NCI-H774 (cell line): Measurements from ENCODE around the gene KRTAP19-4.
"Not testable (repeated sequence)": the region's sequence is repeated elsewhere in the genome, so short reads cannot be mapped to it uniquely, and the experiment has no call there.

Experiments
- DNase-seq: peaks from one replicate; lab custom pipeline; 2025; lab: John Stamatoyannopoulos, UW

The KRTAP19-4 gene

GRCh38 chr21:30497065-30497464 lies at the start of gene KRTAP19-4:
KRTAP19-4 (minus strand) TSS chr21:30497165; CDS start chr21:30497110, 55 bp downstream.
- no peak for DNase-seq

- DNase-seq = no peak
Observed at GRCh38 chr21:30541764-30542163, 44.8 kb upstream of the KRTAP19-4 start, which contains the start of gene KRTAP19-6. KRTAP19-6 (minus strand) TSS chr21:30541864; CDS start chr21:30541833, 31 bp downstream.

- no peak for DNase-seq
Observed at GRCh38 chr21:30518876-30519275, 21.9 kb upstream of the KRTAP19-4 start.

GRCh38 chr21:30515681-30516080 lies 18.7 kb upstream of the KRTAP19-4 start:
- no peak for DNase-seq

- not testable (repeated sequence) for DNase-seq
Observed at GRCh38 chr21:30505621-30506205, 8.7 kb upstream of the KRTAP19-4 start.

GRCh38 chr21:30502041-30502440 lies 5.1 kb upstream of the KRTAP19-4 start, which contains the start of gene KRTAP19-5:
KRTAP19-5 (minus strand) TSS chr21:30502141; CDS start chr21:30502090, 51 bp downstream.
- DNase-seq = no peak

GRCh38 chr21:30491963-30492428 lies 5.0 kb downstream of the KRTAP19-4 start, which contains the start of gene KRTAP19-3:
KRTAP19-3 (minus strand) TSS chr21:30492013; CDS start chr21:30491957, 56 bp downstream.
- DNase-seq = no peak

GRCh38 chr21:30487336-30487735 lies 9.6 kb downstream of the KRTAP19-4 start, which contains the start of gene KRTAP19-2:
KRTAP19-2 (minus strand) TSS chr21:30487436; CDS start chr21:30487348, 88 bp downstream.
- no peak for DNase-seq

GRCh38 chr21:30486180-30486579 lies 10.8 kb downstream of the KRTAP19-4 start:
- DNase-seq = no peak

GRCh38 chr21:30482130-30482529 lies 14.8 kb downstream of the KRTAP19-4 start:
- no peak for DNase-seq

- DNase-seq = no peak
Observed at GRCh38 chr21:30480145-30480544, 16.8 kb downstream of the KRTAP19-4 start, which contains the start of gene KRTAP19-1. KRTAP19-1 (minus strand) TSS chr21:30480367; CDS start chr21:30480317, 50 bp downstream.

- no peak for DNase-seq
Observed at GRCh38 chr21:30479259-30479658, 17.7 kb downstream of the KRTAP19-4 start.

- no peak for DNase-seq
Observed at GRCh38 chr21:30478004-30478403, 19.0 kb downstream of the KRTAP19-4 start.

GRCh38 chr21:30468900-30469714 lies 27.9 kb downstream of the KRTAP19-4 start:
- no peak for DNase-seq

GRCh38 chr21:30463713-30464112 lies 33.3 kb downstream of the KRTAP19-4 start:
- DNase-seq = no peak

- no peak for DNase-seq
Observed at GRCh38 chr21:30448514-30448913, 48.5 kb downstream of the KRTAP19-4 start.

- DNase-seq = no peak
Observed at GRCh38 chr21:30447056-30447455, 49.9 kb downstream of the KRTAP19-4 start.
